Karpas-422 (cell line): ENCODE results near the gene ZXDC. TPM values are rescaled to one million over a fixed set of nuclear protein-coding genes. Genes with fewer than 3 reads are reported as not detected.

Source experiments
- DNase-seq: peaks from one replicate; pipeline ENCODE4 v3.0.0-alpha.2; 2015
- H2AFZ ChIP-seq: fragments of 200-600 bp; sonication (generic); 2 replicates; pipeline ENCODE4 v1.6.1; 2014; ENCODE audit warnings: antibody characterized with exemption, low read length, mixed read lengths
- H3K27ac ChIP-seq: fragments of 200-600 bp; sonication (generic); 2 replicates; pipeline ENCODE4 v1.5.1; 2014; ENCODE audit warnings: mild to moderate bottlenecking, low read length, moderate library complexity
- H3K27me3 ChIP-seq: fragments of 200-600 bp; sonication (generic); 2 replicates; pipeline ENCODE4 v1.6.1; 2014; ENCODE audit warnings: low read length, mixed read lengths
- H3K36me3 ChIP-seq: fragments of 200-600 bp; sonication (generic); 2 replicates; pipeline ENCODE4 v1.6.1; 2014; ENCODE audit warnings: low read length, mixed read lengths; ENCODE audit not compliant: insufficient read depth
- H3K4me1 ChIP-seq: fragments of 200-600 bp; sonication (generic); 2 replicates; pipeline ENCODE4 v1.6.1; 2014; ENCODE audit warnings: mild to moderate bottlenecking, low read length, mixed read lengths
- H3K4me2 ChIP-seq: fragments of 200-600 bp; sonication (generic); 2 replicates; pipeline ENCODE4 v1.6.1; 2014; ENCODE audit warnings: low read length, low read depth, mild to moderate bottlenecking; ENCODE audit not compliant: poor library complexity, severe bottlenecking
- H3K4me3 ChIP-seq: fragments of 200-600 bp; sonication (generic); 2 replicates; pipeline ENCODE4 v1.5.1; 2014; ENCODE audit warnings: mild to moderate bottlenecking, antibody characterized with exemption, low read length, mixed read lengths
- H3K79me2 ChIP-seq: fragments of 200-600 bp; sonication (generic); 2 replicates; pipeline ENCODE4 v1.6.1; 2014; ENCODE audit warnings: mild to moderate bottlenecking, low read length, mixed read lengths
- H3K9ac ChIP-seq: fragments of 200-600 bp; sonication (generic); 2 replicates; pipeline ENCODE4 v1.6.0; 2014; ENCODE audit warnings: low read length
- H3K9me2 ChIP-seq: fragments of 200-600 bp; sonication (generic), shearing (Covaris generic); replicated peaks from 2 replicates; pipeline ENCODE4 v1.6.0; 2014; ENCODE audit warnings: mild to moderate bottlenecking, low read length, moderate library complexity; ENCODE audit not compliant: insufficient read depth
- H3K9me3 ChIP-seq: fragments of 300-700, 200-600 bp; sonication (generic); 2 replicates; pipeline ENCODE4 v1.6.1; 2014; ENCODE audit warnings: low read length, mixed read lengths
- H4K20me1 ChIP-seq: fragments of 200-600 bp; sonication (generic); 2 replicates; pipeline ENCODE4 v1.6.1; 2014; ENCODE audit warnings: mild to moderate bottlenecking, antibody characterized with exemption, low read length, low read depth; ENCODE audit not compliant: insufficient read depth
- total RNA-seq: library from RNA; depleted of rRNA; stranded (reverse); fragments of >200 nt; shearing (Covaris generic); gene quantifications from 2 replicates; pipeline ENCODE4 v1.2.3, GENCODE V29; 2014; ENCODE audit warnings: low replicate concordance

The ZXDC gene
- total RNA-seq, 1 experiment from 2014 or later, result 18.9 TPM

GRCh38 chr3:126451511-126451910 lies 24.2 kb downstream of the ZXDC start:
- no peak for DNase-seq
- H4K20me1 ChIP-seq, result peaks cover 1% of the 10 kb centered on the region; the same call in 1 of the 2 replicates
- H3K79me2 ChIP-seq, result peaks cover 26% of the 10 kb centered on the region
- no peaks in the 10 kb centered on the region for H3K27me3 ChIP-seq
- no peak overlapping the region for H3K4me3 ChIP-seq
- H3K27ac ChIP-seq, result no peak overlapping the region
- H3K4me2 ChIP-seq, result no peak overlapping the region
- H3K4me1 ChIP-seq, result no peaks in the 10 kb centered on the region
- H3K9ac ChIP-seq, result no peak overlapping the region
- H3K9me2 ChIP-seq, result no peaks in the 10 kb centered on the region
- H3K36me3 ChIP-seq, result peaks cover 19% of the 10 kb centered on the region; the same call in 1 of the 2 replicates
- no peak overlapping the region for H2AFZ ChIP-seq
- no peaks in the 10 kb centered on the region for H3K9me3 ChIP-seq

DNA sequence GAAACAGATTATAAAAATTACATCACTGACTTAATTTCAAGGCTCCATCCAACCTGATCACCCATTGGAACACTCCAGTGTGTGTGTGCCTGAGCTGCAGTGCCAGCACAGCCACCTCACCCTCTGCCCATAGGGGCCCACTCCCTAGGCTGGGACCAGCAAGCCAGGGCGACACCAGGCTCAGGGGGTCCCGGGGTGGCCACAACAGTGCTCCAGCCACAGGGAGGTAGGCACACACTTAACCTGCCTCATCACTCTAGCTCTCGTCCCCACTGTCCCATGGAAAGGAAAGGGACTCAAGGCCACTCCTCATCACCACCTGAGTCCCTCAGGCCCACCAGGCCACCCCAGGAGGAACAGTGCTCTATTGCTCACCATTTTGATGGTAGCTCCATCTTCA lies 24.9 kb downstream of the ZXDC start:
- Histone ChIP-seq H3K4me2 (no peak overlapping the region), H3K9ac (no peak overlapping the region), H3K4me1 (no peaks in the 10 kb centered on the region), H4K20me1 (0 out of 2 replicates have a peak, but pooled peaks cover 5% of the 10 kb centered on the region), H3K79me2 (peaks cover 23% of the 10 kb centered on the region), H3K27ac (no peak overlapping the region), H3K4me3 (no peak overlapping the region), H3K9me2 (no peaks in the 10 kb centered on the region), H2AFZ (no peak overlapping the region), H3K36me3 (peaks cover 19% of the 10 kb centered on the region; the same call in 1 of the 2 replicates), H3K27me3 (no peaks in the 10 kb centered on the region), H3K9me3 (no peaks in the 10 kb centered on the region)
- no peak for DNase-seq

- Histone ChIP-seq H3K79me2 (peaks cover 22% of the 10 kb centered on the region), H3K27ac (no peak overlapping the region), H3K4me2 (no peak overlapping the region), H2AFZ (no peak overlapping the region), H3K9me2 (no peaks in the 10 kb centered on the region), H3K4me1 (no peaks in the 10 kb centered on the region), H3K9ac (no peak overlapping the region), H3K4me3 (no peak overlapping the region), H3K27me3 (no peaks in the 10 kb centered on the region), H4K20me1 (0 out of 2 replicates have a peak, but pooled peaks cover 6% of the 10 kb centered on the region), H3K36me3 (peaks cover 16% of the 10 kb centered on the region; the same call in 1 of the 2 replicates), H3K9me3 (no peaks in the 10 kb centered on the region)
- no peak for DNase-seq
These were observed 25.5 kb downstream of the ZXDC start for GRCh38 chr3:126450219-126450618.

DNA sequence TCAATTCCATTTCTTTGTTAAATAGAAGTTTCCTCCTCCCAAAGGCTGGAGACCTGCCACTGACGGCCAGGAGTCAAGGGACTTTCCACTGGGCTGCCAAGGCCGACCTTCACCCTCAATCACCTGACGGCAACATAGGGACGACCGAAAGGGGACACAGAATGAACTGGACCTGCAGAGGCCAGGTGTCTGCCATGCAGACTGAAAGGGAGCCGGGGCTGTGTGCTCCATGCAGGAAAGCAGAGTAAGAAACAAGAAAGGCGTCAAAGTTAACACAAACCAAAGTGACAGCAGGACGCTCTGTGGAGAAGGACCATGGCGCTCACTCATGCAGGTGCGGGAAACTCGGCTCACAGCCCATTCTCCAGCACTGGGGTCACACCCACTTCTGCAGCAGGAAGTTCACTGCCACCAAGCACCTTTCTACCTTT lies 26.1 kb downstream of the ZXDC start:
- no peaks in the 10 kb centered on the region for H3K9me2 ChIP-seq
- peaks cover 17% of the 10 kb centered on the region for H3K79me2 ChIP-seq
- no peak overlapping the region for H2AFZ ChIP-seq
- no peaks in the 10 kb centered on the region for H3K4me1 ChIP-seq
- H3K4me3 ChIP-seq, result no peak overlapping the region
- H3K36me3 ChIP-seq, result peaks cover 16% of the 10 kb centered on the region; the same call in 1 of the 2 replicates
- 0 out of 2 replicates have a peak, but pooled peaks cover 6% of the 10 kb centered on the region for H4K20me1 ChIP-seq
- no peaks in the 10 kb centered on the region for H3K9me3 ChIP-seq
- H3K4me2 ChIP-seq, result no peak overlapping the region
- no peak overlapping the region for H3K27ac ChIP-seq
- no peak overlapping the region for H3K9ac ChIP-seq
- H3K27me3 ChIP-seq, result no peaks in the 10 kb centered on the region
- DNase-seq, result no peak

DNA sequence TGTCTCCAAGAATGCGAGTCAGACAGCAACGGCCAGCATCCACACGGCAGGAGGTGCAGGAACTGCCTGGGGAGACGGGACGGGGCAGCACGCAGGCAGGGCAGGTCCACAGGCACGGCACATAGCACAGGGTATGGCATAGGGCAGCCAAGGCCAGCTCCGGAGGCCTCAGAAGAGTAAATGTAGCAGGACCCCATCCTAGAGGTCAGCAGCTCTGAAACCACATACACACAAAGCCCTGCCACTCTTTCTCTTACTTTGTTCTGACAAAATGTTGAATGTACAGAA lies 26.9 kb downstream of the ZXDC start:
- peaks cover 11% of the 10 kb centered on the region; the same call in 1 of the 2 replicates for H3K36me3 ChIP-seq

DNA sequence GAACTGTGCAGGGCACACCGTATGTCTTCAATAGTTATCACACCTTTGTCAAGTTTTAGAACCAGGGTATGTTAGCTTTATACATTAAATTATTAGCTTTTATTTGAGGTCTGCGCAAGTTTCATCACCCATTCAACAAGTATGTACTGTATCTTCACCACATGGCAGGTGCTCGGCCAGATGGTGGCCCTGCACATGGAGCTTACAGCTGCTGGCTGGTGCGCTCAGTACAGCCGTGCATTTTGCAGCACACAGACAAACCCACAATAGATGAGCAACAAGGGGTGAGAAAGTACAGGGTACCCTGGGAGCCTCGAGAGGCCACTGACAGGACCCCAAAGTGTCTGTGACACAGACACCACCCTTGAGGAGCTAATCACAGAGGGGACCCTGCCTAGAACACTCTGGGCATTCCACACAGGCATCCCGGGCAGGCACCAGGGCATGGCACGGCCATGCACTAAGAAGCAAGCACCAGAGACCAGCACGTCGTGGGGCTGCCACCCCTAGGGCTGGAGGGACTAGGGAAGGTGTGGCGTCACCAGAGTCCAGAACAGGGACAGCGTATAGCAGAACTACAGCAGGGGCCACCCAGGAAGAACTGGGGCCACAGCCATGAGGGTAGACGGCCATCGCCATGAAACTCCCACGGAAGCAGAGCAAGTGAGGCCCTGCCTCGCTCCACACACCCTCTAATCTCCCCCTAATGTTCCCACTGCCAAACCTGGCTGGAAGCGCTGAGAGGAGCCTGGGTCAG lies 27.4 kb downstream of the ZXDC start:
- peaks cover 9% of the 10 kb centered on the region for H3K79me2 ChIP-seq
- H3K27ac ChIP-seq, result no peak overlapping the region
- H2AFZ ChIP-seq, result no peak overlapping the region
- H3K27me3 ChIP-seq, result no peaks in the 10 kb centered on the region
- no peaks in the 10 kb centered on the region for H3K4me1 ChIP-seq
- H3K9me3 ChIP-seq, result no peaks in the 10 kb centered on the region
- peaks cover 9% of the 10 kb centered on the region; the same call in 1 of the 2 replicates for H3K36me3 ChIP-seq
- 0 out of 2 replicates have a peak, but pooled peaks cover 6% of the 10 kb centered on the region for H4K20me1 ChIP-seq
- no peak overlapping the region for H3K4me3 ChIP-seq
- H3K9me2 ChIP-seq, result no peaks in the 10 kb centered on the region
- no peak overlapping the region for H3K4me2 ChIP-seq
- DNase-seq, result no peak
- no peak overlapping the region for H3K9ac ChIP-seq

More for the DNA sequence above, 26.9 kb downstream of the ZXDC start:
- H3K27ac ChIP-seq, result no peak overlapping the region
- H3K27me3 ChIP-seq, result no peaks in the 10 kb centered on the region
- no peak overlapping the region for H3K4me2 ChIP-seq
- no peak overlapping the region for H3K4me3 ChIP-seq
- H3K4me1 ChIP-seq, result no peaks in the 10 kb centered on the region
- no peak overlapping the region for H3K9ac ChIP-seq
- peaks cover 10% of the 10 kb centered on the region for H3K79me2 ChIP-seq
- H3K9me3 ChIP-seq, result no peaks in the 10 kb centered on the region
- 0 out of 2 replicates have a peak, but pooled peaks cover 6% of the 10 kb centered on the region for H4K20me1 ChIP-seq
- no peak for DNase-seq
- no peaks in the 10 kb centered on the region for H3K9me2 ChIP-seq
- no peak overlapping the region for H2AFZ ChIP-seq

DNA sequence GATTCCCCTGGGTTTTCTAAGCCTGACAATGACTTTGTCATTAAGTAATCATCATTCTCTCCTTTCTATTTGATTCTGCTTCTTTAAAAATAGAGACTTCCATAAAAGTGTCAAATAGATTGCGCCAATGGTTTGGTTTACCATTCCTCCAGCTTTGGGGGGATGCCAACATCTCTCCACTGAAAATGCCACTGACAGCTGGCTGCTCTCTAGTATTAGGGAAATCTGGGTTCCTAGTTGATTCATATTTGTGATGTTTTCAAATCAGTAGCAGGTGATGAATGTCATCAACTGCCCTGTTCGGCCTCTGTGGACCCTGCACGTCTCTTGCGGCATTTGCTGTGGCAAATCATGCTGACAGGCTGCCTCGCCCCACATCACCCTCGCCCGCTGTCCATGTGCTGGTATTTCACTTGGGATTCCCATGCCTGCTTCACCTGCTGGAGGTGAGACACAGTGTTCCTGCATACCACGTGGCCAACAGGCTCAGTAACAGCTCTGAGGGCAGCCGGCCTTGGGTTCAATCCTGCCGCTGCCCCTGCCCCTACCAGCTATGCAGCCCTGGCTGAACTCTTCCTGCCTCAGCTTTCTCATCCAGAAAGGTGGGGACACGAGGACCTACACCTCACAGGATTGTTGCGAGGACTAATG lies 28.1 kb downstream of the ZXDC start:
- peaks cover 4% of the 10 kb centered on the region; the same call in 1 of the 2 replicates for H3K36me3 ChIP-seq
- no peaks in the 10 kb centered on the region for H3K27me3 ChIP-seq
- no peaks in the 10 kb centered on the region for H3K9me2 ChIP-seq
- H4K20me1 ChIP-seq, result 0 out of 2 replicates have a peak, but pooled peaks cover 6% of the 10 kb centered on the region
- no peaks in the 10 kb centered on the region for H3K9me3 ChIP-seq
- no peak for DNase-seq
- no peak overlapping the region for H3K4me2 ChIP-seq
- H3K9ac ChIP-seq, result no peak overlapping the region
- H3K4me1 ChIP-seq, result no peaks in the 10 kb centered on the region
- no peak overlapping the region for H3K4me3 ChIP-seq
- no peak overlapping the region for H3K27ac ChIP-seq
- no peak overlapping the region for H2AFZ ChIP-seq
- H3K79me2 ChIP-seq, result peaks cover 4% of the 10 kb centered on the region; the same call in 1 of the 2 replicates

- 0 out of 2 replicates have a peak, but pooled peaks cover 6% of the 10 kb centered on the region for H4K20me1 ChIP-seq
- H3K27ac ChIP-seq, result no peak overlapping the region
- H3K79me2 ChIP-seq, result peaks cover 4% of the 10 kb centered on the region; the same call in 1 of the 2 replicates
- H3K9me3 ChIP-seq, result no peaks in the 10 kb centered on the region
- no peaks in the 10 kb centered on the region for H3K9me2 ChIP-seq
- no peaks in the 10 kb centered on the region for H3K4me1 ChIP-seq
- no peaks in the 10 kb centered on the region for H3K27me3 ChIP-seq
- DNase-seq, result no peak
- H3K4me3 ChIP-seq, result no peak overlapping the region
- no peak overlapping the region for H2AFZ ChIP-seq
- H3K9ac ChIP-seq, result no peak overlapping the region
- H3K4me2 ChIP-seq, result no peak overlapping the region
- H3K36me3 ChIP-seq, result no peaks in the 10 kb centered on the region; the same call in 1 of the 2 replicates
These were observed 28.9 kb downstream of the ZXDC start for GRCh38 chr3:126446791-126447190.
